ENCODE data around the gene CARD11.
"Not testable (repeated sequence)": the region's sequence is repeated elsewhere in the genome, so short reads cannot be mapped to it uniquely, and the experiment has no call there.

CARD11 gene

DNA sequence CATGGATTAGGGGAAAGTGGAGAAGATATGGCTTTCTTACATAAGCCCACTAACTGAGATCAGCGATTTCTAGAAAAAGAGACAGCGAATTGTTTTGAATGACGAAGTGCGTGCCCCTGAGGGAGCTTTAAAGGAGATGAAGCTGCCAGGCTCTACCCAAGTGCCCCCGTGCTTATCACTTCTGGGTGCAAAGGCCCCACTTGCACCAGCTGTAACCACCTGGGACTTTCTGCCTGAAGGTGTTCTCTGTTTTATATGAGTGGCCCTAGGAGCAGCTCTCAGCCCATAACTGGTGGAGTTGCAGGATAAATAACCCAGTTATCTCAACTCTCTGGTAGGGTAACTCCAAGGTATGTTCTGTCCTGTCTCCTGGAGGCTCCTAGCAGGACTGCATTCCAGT, 20.4 kb upstream of the CARD11 start:
- DNase-seq (ENCODE audit: low spot score): no peak

DNA sequence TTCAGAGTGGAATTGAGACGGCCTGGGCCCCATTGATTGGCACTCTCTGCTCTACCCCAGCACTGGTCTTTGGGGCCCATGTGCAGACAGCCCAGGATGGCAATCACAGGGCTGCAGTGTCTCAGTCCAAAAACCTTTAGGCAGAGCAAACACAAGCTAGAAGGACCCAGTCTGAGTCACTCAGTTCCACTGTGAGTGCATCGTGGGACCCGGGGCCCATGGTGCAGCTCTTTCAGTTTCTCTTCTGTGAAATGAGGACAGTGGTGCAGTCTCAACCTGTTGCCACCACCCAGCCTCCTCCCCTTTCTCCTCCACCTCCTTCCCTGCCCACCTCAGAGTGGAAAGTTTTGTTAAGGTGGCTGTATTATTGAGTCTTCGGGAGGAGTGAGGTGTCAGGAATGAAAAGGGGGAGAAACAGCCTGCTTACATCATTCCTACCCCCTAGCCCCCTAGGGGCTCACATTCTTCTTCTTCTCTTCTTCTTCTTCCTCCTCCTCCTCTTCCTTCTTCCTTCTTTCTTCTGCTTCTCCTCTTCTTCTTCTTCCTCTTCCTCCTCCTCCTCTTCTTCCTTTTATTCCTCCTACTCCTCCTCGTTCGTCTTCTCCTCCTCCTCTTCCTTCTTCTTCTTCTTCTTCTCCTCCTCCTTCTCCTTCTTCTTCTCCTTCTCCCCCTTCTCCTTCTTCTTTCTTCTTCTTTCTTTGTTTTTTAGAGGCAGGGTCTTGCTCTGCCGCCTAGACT, 19.5 kb upstream of the CARD11 start:
- DNase-seq (ENCODE audit: low spot score): no peak

DNA sequence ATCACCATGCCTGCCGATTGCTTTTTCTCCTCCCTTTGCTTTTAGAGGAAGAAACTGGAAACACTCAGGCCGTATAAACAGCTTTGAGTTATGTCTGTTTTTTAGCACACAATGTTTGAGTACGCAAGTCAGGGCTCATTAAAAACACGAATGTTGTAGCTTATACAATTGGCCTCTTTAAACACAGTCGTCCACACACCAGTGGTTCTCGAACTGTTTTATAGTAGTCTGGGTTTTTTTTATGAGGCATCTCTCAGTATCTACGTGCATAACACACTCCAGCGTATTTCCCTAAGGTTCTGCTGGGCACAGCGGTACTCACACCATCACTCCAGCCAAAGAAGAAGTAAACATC, 13.4 kb upstream of the CARD11 start:
- DNase-seq (ENCODE audit: low spot score): no peak

DNA sequence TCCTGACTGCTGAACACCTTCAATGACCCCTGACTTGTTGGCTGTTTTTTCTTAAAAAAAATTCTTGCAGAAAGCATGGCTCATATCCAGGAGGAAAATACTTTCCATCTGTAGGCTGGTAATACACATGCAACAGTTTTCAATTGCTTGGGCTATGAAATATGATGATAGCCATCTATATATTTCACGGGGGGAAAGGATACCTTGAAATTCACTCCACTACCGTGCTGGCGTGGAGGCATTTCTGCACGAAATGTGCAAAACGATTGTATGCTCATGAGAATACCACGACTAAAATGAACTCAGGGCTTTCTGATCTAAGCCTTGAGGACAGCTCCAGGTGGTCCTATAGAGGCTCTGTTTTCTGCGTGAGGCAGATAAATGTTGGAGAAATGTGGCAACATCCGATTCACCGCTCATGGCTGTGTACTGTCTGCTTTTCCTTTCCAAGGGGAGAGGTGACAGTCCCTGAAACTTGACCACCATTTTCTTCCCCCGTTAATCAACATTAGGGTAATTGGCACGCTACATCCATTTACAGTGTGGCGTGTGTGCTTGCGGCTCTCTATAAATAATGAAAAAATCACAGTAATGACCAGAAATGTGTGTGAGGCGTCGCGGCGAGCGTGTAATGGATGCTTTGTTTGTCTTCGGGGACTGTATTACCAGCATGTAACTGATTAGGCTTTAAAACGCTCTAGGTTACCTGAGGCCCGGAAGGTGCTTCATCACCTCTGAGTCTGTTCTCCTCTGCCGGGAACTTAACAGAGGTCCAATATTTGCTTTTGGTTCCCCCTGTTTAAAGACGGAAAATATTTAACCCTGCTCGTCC, 12.8 kb upstream of the CARD11 start:
- DNase-seq (ENCODE audit: low spot score): no peak

DNA sequence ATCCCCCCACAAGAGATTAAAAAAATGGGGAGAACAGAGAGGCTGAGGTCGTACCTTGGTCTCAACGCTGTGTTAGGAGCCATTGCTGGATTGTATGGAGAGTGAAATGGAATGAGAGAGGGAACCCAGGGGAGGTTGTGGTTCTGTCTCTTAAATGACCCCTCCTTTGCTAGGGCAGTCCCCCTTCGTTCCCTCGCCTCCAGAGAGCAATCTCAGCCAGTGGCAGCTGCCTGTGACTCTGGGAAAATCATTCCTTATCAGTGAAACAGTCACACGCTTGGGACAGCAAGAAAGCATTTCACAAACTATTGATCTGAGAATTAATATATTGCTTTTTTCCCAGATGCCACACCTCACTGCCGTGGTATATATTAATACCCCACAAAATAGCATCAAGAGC, 12.0 kb upstream of the CARD11 start:
- no peak for DNase-seq (ENCODE audit: low spot score)

DNA sequence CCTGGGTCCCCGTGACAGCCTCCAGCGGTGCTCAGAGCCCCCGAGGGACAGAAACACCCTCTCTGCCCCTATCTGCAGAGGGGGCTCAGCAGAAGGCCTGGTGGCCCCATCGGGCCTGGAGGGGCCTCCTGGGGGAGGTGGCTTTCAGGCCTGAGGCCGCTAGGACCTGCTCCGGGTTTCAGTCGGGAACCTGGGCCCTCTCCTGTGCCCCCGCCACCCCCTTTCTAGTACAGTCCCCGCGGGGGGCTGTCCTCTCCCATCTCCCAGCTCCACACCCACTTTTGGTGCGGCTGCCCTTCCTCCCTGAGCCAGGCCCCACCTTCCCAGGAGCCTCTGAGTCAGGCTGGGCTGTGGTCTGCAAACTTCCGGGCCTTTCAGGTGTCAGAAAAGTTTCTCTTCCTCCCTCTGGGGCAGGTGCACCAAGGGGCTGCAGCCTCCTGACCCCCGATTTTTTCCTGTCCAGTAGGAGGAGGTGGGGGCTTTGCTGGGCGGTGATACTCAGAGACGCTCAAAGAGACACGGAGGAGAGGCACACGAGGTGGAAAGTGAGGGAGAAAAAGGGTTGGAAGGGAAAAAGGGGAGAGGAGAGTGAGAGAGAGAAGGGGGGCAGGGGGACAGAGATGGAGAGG, 692 bp downstream of the CARD11 start:
- no peak for DNase-seq (ENCODE audit: low spot score)

DNA sequence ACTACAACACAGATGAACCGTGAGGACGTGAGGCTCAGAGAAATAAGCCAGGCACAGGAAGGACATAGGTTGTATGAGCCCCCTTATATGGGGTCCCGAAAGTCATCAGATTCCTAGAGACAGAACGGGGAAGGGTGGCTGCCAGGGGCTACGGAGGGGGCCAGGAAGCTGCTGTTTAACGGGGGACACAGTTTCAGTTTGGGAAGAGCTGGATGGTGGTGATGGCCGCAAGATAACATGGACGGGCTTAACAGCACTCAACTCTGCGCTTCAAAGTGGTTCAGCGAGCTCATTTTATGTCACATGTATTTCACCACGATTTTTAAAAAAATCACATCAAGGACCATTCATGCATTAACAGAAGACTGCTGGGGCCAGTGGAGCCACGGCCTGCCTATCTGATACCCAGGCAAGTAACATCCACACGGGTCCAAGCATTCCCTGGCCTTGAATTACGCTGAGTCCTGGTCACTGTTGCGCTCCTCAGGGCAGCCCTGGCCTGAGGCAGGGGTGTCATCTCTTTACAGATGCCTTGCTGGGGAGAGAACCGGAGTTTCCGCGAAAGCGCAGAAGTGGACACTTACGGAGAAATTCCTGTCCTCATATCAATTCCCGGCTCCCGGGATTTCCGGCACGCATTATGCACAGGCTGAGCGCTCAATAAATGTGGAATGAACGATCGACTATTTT, 1.5 kb downstream of the CARD11 start:
- DNase-seq (ENCODE audit: low spot score): no peak

DNA sequence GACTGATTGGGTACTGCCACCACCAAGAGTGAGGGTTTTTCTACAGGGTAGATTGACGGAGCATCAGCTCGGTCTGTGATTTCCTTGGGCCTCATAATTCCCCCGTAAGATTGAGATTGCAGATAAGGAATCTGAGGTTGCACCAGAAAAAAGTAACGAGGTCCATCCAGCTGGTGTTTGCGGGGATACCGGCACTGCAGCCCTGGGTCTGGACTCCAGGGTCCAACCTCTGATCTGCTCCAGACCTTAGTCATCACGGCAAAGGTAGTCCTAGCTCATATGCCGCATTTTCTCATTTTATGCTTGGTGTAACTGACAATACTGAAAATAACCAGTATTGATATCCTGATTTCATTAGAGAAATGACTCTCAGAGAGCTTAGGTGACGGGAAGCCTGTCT, 3.9 kb downstream of the CARD11 start:
- no peak for DNase-seq (ENCODE audit: low spot score)

DNA sequence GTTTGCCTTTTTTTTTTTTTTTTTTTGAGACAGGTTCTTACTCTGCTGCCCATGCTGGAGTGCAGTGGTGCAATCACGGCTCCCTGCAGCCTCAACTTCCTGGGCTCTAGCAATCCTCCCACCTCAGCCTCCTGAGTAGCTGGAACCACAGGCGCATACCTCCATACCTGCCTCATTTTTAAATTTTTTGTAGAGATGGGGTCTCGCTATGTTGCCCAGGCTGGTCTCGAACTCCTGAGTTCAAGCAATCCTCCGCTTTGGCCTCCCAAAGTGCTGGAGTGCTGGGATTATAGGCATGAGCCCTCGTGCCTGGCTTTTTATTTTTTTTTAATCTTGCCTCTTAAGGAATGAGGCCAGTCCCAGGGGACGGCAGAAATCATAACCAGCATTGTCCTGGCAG, 5.7 kb downstream of the CARD11 start:
- DNase-seq (ENCODE audit: low spot score): not testable (repeated sequence)

DNA sequence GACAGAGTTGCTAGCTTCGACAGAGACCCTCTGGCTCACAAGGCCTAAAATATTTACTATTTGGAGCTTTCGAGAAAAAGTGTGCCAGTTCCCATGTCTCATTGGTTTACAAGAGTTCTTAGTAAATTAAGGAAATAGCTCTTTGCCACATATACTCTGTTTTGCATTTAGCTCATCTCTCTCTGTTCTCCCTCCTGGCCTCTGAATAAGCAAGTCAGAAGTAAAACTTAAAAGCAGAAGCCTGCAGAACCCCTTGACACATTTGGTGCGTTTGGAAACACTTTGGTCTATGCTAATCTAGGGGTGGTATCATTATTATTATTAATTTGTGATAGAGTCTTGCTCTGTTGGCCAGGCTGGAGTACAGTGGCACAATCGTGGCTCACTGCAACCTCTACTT, 6.4 kb downstream of the CARD11 start:
- no peak for DNase-seq (ENCODE audit: low spot score)

DNA sequence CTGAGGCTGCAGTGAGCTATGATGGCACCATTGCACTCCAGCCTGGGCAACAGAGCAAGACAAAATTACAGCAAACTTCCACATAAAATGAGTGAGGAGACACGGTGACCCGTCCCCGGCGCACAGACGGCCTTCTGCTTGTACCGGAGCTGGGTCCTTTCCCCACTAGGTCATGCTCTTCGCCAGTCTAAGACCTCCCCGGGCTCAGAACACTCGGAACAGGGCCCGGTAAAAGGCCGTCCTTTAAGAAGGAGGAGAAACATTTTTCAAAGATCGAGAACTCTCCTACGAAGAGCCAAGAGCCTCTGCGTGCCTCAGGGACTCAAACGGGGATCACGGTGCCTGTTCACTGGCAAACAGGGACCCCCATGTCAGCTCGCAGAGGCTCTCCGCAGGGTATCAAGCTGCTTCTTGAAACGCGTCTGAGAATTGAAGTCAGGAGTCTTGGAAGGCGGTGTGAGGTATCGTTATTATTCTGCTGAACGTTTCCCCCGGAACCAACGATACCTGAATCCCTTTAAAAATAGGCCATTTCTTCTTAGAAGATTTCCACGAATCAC, 9.0 kb downstream of the CARD11 start:
- DNase-seq (ENCODE audit: low spot score): no peak

DNA sequence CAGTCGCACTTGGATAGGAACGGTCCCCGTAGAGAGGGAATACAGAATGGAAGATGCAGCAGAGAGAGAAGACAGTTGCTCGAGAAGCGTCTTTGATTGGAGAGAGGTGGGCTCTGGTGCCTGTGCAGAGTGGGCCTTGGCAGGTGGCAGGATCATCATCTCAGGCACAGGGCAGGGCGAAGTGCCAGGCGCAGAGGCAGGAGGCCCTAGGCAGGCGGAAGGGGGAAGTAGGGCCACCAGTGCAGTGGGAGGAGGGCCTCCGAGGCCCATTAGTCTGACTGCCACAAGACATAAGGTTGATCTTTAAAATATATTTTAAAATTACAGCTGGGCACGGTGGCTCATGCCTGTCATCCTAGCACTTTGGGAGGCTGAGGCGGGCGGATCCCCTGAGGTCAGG, 10.1 kb downstream of the CARD11 start:
- no peak for DNase-seq (ENCODE audit: low spot score)

DNA sequence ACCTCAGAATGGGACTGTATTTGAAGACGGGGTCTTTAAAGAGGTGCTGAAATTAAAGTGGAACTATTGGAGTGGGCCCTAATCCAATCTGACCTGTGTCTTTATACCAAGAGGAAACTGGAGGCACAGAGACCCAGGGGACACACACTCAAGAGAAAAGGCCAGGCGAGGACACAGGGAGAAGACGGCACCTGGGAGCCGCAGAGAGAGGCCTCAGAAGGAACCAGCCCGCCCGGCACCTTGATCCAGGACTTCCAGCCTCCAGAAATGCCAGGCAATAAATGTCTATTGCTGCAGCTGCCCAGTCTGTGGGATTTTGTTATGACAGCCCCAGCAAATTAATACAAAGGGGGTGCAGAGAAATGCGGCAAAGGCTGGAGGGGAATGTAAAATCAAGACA, 10.5 kb downstream of the CARD11 start:
- no peak for DNase-seq (ENCODE audit: low spot score)

DNA sequence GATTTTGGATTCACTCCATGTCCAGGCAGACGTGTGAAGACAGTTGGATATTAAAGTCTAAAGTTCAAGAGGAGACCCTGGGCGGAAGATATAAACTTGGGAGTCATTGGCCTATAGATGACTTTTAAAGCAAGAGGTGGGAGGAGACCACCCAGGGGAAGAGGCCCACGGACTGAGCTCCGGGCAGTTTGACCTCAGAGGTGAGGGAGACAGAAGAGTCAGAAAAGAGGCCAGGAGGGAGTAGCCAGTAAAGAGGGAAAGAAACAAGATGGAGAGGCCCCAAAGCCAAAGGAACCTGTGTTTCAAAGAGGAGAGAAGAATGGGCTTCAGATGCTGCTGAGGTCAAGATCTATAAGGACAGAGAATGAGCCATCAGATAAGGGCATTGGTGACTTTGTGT, 11.4 kb downstream of the CARD11 start:
- no peak for DNase-seq (ENCODE audit: low spot score)

DNA sequence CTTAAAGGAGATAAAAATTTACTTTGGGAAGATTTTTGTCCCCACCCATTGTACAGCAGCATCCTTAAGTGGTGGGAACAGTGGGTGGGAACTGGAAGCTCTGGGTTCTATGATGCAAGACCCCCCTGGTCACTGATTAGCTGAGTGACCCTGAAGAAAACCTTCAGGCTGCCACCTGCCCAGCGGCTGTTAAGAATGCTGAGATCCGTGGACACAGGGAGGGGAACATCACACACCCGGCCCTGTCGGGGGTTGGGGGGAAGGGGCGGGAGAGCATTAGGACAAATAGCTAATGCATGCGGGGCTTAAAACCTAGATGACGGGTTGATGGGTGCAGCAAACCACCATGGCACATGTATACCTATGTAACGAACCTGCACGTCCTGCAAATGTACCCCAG, 14.5 kb downstream of the CARD11 start:
- DNase-seq (ENCODE audit: low spot score): no peak

DNA sequence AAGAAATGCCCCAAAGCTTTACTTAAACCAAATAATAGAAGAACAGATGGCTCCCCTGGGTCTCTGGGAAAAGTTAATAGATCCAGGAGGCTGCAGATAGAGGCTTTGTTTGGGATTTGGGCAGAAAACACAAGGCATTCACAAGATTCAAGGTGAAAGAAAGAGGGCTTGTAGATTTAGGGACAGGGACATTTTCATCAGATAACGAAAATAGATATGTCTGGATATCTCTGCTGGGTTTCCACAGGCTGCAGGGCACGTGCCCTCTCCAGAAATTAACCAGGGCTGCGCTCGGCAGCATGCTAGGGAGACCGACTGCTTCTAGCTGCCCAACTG, 14.9 kb downstream of the CARD11 start:
- DNase-seq (ENCODE audit: low spot score): no peak

DNA sequence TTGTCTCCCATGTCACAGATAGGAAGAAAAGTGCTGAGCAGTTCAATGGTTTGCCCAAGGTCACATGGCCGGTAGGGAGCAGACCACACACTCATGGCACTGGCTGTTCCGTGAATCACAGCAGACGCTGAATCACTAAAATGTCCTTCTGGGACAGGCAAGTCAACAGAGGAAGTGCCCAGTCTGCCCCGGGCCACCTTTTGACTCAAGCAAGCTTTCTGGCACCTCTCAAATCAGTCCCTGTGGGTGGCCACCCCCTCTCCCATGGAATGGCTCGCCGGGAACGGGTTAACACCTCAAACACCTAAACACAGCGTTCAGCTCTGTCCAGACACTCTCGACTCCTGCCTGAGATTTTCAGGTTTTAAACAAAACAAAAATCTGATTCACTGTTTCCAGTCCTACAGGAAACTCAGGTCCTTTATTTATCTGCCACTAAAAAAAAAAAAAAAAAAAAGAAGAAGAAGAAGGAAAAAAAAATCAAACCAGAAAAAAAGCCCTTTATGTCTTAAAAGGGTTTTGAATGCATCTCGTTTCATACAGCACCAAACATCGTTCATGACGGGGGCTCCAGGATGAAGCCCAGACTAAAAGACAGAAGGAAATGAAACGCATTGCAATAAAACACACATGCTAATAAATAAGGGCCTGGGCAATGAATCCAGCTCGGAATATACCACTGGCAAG, 15.5 kb downstream of the CARD11 start:
- DNase-seq (ENCODE audit: low spot score): no peak

DNA sequence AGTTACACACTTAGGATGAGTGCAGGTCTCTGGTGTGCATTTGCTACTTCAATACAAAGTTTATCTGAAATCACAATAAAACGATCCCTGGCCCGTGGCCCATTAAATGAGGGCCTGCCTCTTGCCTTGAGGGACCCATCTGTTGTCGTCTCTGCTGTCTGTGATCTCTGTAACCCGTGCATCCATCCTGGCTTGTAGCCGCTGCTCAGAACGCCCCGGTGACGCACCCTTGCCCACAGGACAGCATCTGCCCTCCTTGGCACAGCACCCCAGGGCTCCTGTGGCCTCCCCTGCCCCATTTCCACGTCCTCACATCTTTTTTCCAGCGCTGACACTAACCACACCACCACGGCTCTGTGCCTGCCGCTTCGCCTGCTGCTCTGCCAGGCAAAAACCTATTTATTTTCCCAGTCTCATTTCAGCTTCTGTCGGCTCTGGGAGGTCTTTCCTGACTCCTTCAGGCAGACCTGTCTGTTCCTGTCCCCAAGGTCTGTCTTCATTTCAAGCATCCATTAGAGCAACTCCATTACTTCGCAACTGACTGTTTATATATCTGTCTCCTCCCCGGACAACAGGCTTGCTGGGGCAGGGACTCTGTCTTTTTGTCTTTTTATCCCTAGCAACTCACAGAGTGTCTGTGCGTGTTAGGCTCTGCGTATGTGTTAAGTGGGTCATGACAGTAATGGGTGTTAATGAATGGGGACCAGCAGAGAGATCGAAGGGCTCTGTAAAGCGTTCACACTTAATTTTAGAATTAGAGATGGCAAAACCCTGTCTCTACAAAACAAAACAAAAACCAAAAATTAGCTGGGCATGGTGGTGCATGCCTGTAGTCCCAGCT, 16.4 kb downstream of the CARD11 start:
- DNase-seq (ENCODE audit: low spot score): no peak

DNA sequence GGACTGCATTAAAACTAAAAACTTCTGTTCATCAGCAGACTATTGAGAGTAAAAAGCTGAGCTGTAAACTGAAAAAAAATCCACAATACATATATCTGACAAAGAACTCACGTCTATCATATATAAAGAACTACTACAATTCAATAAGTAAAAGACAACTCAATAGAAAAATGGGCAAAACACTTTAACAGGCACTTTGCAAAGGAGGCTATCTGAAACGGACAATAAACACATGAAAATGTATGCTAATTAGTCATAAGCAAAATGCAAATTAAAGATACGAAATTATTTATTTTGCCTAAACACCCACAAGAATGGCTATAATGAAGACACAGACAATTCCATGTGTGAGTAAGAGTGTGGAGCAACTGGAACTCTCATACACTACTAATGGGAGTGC, 18.1 kb downstream of the CARD11 start:
- no peak for DNase-seq (ENCODE audit: low spot score)

DNA sequence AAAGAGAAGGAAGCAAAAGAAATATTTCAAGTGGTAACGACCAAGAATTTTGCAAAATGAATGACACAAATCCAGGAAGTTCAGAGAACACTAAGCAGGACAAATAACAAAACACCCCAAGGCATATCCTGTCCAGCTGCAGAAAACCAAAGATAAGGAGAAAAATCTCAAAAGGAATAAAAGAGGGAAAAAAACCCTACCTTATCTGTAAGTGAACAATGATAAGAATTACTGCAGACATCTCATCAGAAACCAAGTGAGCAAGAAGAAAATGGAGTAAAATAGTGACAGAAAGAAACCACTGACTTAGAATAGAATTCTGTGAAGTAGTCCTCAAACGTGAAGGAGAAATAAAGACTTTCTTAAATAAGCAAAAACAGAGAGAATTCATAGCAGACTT, 21.8 kb downstream of the CARD11 start:
- no peak for DNase-seq (ENCODE audit: low spot score)

DNA sequence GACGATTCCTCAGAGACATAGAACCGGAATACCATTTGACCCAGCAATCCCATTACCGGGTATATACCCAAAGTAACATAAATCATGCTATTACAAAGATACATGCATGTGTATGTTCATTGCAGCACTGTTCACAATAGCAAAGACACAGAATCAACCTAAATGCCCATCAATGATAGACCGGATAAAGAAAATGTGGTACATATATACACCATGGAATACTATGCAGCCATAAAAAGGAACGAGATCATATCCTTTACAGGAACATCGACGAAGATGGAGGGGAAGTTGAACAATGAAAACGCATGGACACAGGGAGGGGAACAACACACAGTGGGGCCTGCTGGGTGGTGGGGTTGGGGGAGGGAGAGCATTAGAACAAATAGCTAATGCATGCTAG, 22.4 kb downstream of the CARD11 start:
- DNase-seq (ENCODE audit: low spot score): not testable (repeated sequence)

Data from HuH-7 (cell line).